H1 (cell line): ENCODE data around the gene MILR1. TPM values are rescaled to one million over a fixed set of nuclear protein-coding genes. Genes with fewer than 3 reads are reported as not detected.

Source experiments
- CHD7 ChIP-seq: fragments of 300-600 bp; sonication (generic); IDR thresholded peaks from 2 replicates; pipeline ENCODE4 v1.7.1; 2012; ENCODE audit warnings: low read length, moderate library complexity, mild to moderate bottlenecking, inconsistent platforms; ENCODE audit not compliant: insufficient replicate concordance
- KDM5A ChIP-seq: fragments of 200-600 bp; IDR thresholded peaks from 2 replicates; pipeline ENCODE4 v1.7.1; 2012; ENCODE audit warnings: mild to moderate bottlenecking, low read length, inconsistent platforms, mixed read lengths
- NRF1 ChIP-seq: IDR thresholded peaks from 2 replicates; pipeline ENCODE4 v1.6.1; 2011; ENCODE audit warnings: mild to moderate bottlenecking, low read depth, low read length, improper control_type of control experiment
- POLR2A ChIP-seq, 2 experiments: IDR thresholded peaks; 1 replicate in 1 of 2; 2 replicates in 1 of 2; pipeline ENCODE4 v1.6.1; 2011; ENCODE audit warnings: low read depth in 2 of 2, low read length in 2 of 2, mild to moderate bottlenecking in 2 of 2; ENCODE audit errors: control extremely low read depth in 1 of 2
- POLR2AphosphoS5 ChIP-seq: IDR thresholded peaks from 2 replicates; pipeline ENCODE4 v1.6.1; 2011; ENCODE audit warnings: low read depth, low read length
- ZNF274 ChIP-seq: IDR thresholded peaks from 2 replicates; pipeline ENCODE4 v1.7.0; 2012; ENCODE audit warnings: low read length, borderline replicate concordance; ENCODE audit errors: extremely low read depth
- polyA plus RNA-seq, 7 experiments: library from polyadenylated mRNA; depleted of rRNA in 3 of 7; stranded (reverse) in 5 of 7; unstranded in 2 of 7; fragments of >200 nt in 5 of 7; fragments of 200-250 nt in 2 of 7; gene quantifications; 1 replicate in 5 of 7; 2 replicates in 1 of 7; 4 replicates in 1 of 7; pipeline versions ENCODE4 v1.2.1 to v1.2.3, GENCODE V29; 2011 to 2013; ENCODE audit warnings: missing spikeins in 2 of 7, mixed read lengths in 2 of 7
- total RNA-seq: library from RNA; stranded (reverse); fragmentation: NEBNext Ultra II Directional; extraction: Animal tissue kit (Norgen Biotek cat#: 25700); gene quantifications from 2 replicates; pipeline ENCODE4 v1.2.1, GENCODE V29; 2021

The MILR1 gene
- total and polyA plus RNA-seq, 2 of the 8 experiments (the other 6 are each of a cell fraction or from before 2014, with no cell fraction given) = not detected

GRCh38 chr17:64499805-64500486 lies 51.0 kb downstream of the MILR1 start (continued):
- TF ChIP-seq CHD7 = no peak
- TF ChIP-seq NRF1 = no peak
- TF ChIP-seq KDM5A = no peak
- TF ChIP-seq POLR2AphosphoS5 = peak; percentile 90; the same call in 1 of the 2 replicates
- no peak for TF ChIP-seq ZNF274
- peak in 1 of 2 experiments; percentile 43; a peak in 2 of 3 replicates for TF ChIP-seq POLR2A (IDR thresholded peaks at IDR 0.05; ENCODE audit: control extremely low read depth in 1 of 2, low read depth in 2 of 2, low read length in 2 of 2)
